GM23338 (cell line): ENCODE measurements around the gene NFATC3. TPM values are rescaled to one million over a fixed set of nuclear protein-coding genes. Genes with fewer than 3 reads are reported as not detected.
"Not testable (repeated sequence)": the region's sequence is repeated elsewhere in the genome, so short reads cannot be mapped to it uniquely, and the experiment has no call there.

Experiments
- ATAC-seq: fragments of 200-7000 bp; cut with Tn5 transposase; 3 replicates; pipeline ENCODE4 v1.9.1; 2020
- DNase-seq: peaks from one replicate; pipeline ENCODE4 v3.0.0-alpha.2; 2015; ENCODE audit warnings: low spot score
- H2AFZ ChIP-seq: fragments of 200-600 bp; sonication (generic); 2 replicates; pipeline ENCODE4 v1.8.0; 2016; ENCODE audit warnings: antibody characterized with exemption, mild to moderate bottlenecking, moderate library complexity
- H3F3A ChIP-seq: fragments of 200-600 bp; sonication (generic); replicated peaks from 2 replicates; pipeline ENCODE4 v1.8.0; 2017; ENCODE audit warnings: antibody characterized with exemption, mixed run types, low read depth
- H3K27ac ChIP-seq: fragments of 200-600 bp; sonication (generic); 2 replicates; pipeline ENCODE4 v1.6.1; 2016; ENCODE audit warnings: low read depth
- H3K27me3 ChIP-seq: fragments of 200-600 bp; sonication (generic); 2 replicates; pipeline ENCODE4 v1.8.0; 2016; ENCODE audit warnings: mild to moderate bottlenecking, mixed run types, moderate library complexity; ENCODE audit not compliant: insufficient read depth
- H3K36me3 ChIP-seq: fragments of 200-600 bp; sonication (generic); 2 replicates; pipeline ENCODE4 v1.8.0; 2016; ENCODE audit warnings: mild to moderate bottlenecking; ENCODE audit not compliant: insufficient read depth
- H3K4me1 ChIP-seq: fragments of 200-600 bp; sonication (generic); 2 replicates; pipeline ENCODE4 v1.8.0; 2016; ENCODE audit warnings: mild to moderate bottlenecking, moderate library complexity; ENCODE audit not compliant: insufficient read depth
- H3K4me2 ChIP-seq: fragments of 200-600 bp; sonication (generic); 2 replicates; pipeline ENCODE4 v1.7.1; 2017; ENCODE audit warnings: mixed run types
- H3K4me3 ChIP-seq: fragments of 200-600 bp; sonication (generic); 2 replicates; pipeline ENCODE4 v1.6.1; 2016; ENCODE audit warnings: mixed run types
- H3K79me2 ChIP-seq: fragments of 200-600 bp; sonication (generic); replicated peaks from 2 replicates; pipeline ENCODE4 v1.8.0; 2017; ENCODE audit warnings: mild to moderate bottlenecking; ENCODE audit not compliant: insufficient read depth
- H3K9me2 ChIP-seq: fragments of 200-600 bp; sonication (generic); 2 replicates; pipeline ENCODE4 v1.8.0; 2017; ENCODE audit not compliant: insufficient read depth
- H4K20me1 ChIP-seq: fragments of 200-600 bp; sonication (generic); replicated peaks from 2 replicates; pipeline ENCODE4 v1.8.0; 2017; ENCODE audit warnings: mild to moderate bottlenecking; ENCODE audit not compliant: insufficient read depth
- H3K27ac Mint-ChIP-seq: 2 replicates; pipeline ENCODE4 v1.8.0; 2020; ENCODE audit warnings: inconsistent platforms, mild to moderate bottlenecking, moderate library complexity, mixed read lengths
- H3K27me3 Mint-ChIP-seq: 3 replicates; pipeline ENCODE4 v1.8.0; 2022; ENCODE audit warnings: low read depth, mild to moderate bottlenecking, moderate library complexity, mixed read lengths, inconsistent platforms; ENCODE audit not compliant: insufficient read depth, poor library complexity
- H3K36me3 Mint-ChIP-seq: 3 replicates; pipeline ENCODE4 v1.8.0; 2021; ENCODE audit warnings: low read depth, mild to moderate bottlenecking, inconsistent platforms, moderate library complexity, mixed read lengths
- H3K4me1 Mint-ChIP-seq: 3 replicates; pipeline ENCODE4 v1.8.0; 2020; ENCODE audit warnings: mild to moderate bottlenecking, inconsistent platforms, mixed read lengths
- H3K4me3 Mint-ChIP-seq: 3 replicates; pipeline ENCODE4 v1.8.0; 2021; ENCODE audit warnings: moderate library complexity, mild to moderate bottlenecking, inconsistent platforms, mixed read lengths
- H3K9me3 Mint-ChIP-seq: 3 replicates; pipeline ENCODE4 v1.8.0; 2020; ENCODE audit warnings: moderate library complexity, mild to moderate bottlenecking, inconsistent platforms, mixed read lengths
- CREB1 ChIP-seq: fragments of 250-450 bp; sonication (Bioruptor Pico); IDR thresholded peaks from 2 replicates; pipeline ENCODE4 v1.5.0; 2020; ENCODE audit warnings: low read depth, mild to moderate bottlenecking, moderate library complexity
- JUNB ChIP-seq: IDR thresholded peaks from one replicate; pipeline ENCODE4 v1.6.1; 2016; ENCODE audit warnings: antibody characterized with exemption; ENCODE audit not compliant: unreplicated experiment
- STAT1 ChIP-seq: IDR thresholded peaks from one replicate; pipeline ENCODE4 v1.6.1; 2016; ENCODE audit warnings: antibody characterized with exemption; ENCODE audit not compliant: unreplicated experiment
- ZNF462 ChIP-seq: fragments of 250-450 bp; sonication (Bioruptor Pico); IDR thresholded peaks from 2 replicates; pipeline ENCODE4 v1.5.0; 2020; ENCODE audit warnings: mild to moderate bottlenecking, moderate library complexity
- polyA plus RNA-seq: library from polyadenylated mRNA; unstranded; fragments of >200 nt; fragmentation: Nextera tagmentation; extraction: Ambion mirVana; gene quantifications from 2 replicates; pipeline ENCODE4 v1.2.1, GENCODE V29; 2016
- total RNA-seq: library from RNA; depleted of rRNA; stranded (reverse); fragments of >200 nt; shearing (Covaris generic); gene quantifications from 2 replicates; pipeline ENCODE4 v1.2.3, GENCODE V29; 2014

NFATC3 gene
- total and polyA plus RNA-seq, 2 experiments from 2014 or later, result 9.2 to 40.9 TPM

GRCh38 chr16:68162413-68162812 lies 77.2 kb downstream of the NFATC3 start (continued):
- TF ChIP-seq ZNF462 (CRISPR knock-in tag) (no peak), JUNB (no peak), STAT1 (no peak)

GRCh38 chr16:68163275-68163674 lies 78.1 kb downstream of the NFATC3 start:
- H3K79me2 ChIP-seq, H4K20me1 ChIP-seq, H3K4me2 ChIP-seq: not testable (repeated sequence)

GRCh38 chr16:68166264-68166663 lies 81.1 kb downstream of the NFATC3 start:
- H3K36me3 ChIP-seq, result peaks cover 11% of the 10 kb centered on the region
- H3K36me3 Mint-ChIP-seq, result peaks cover 37% of the 10 kb centered on the region
- ATAC-seq (no peak), DNase-seq (no peak)
- H3K27ac Mint-ChIP-seq, result no peak overlapping the region
- no peak overlapping the region for H3K4me2 ChIP-seq
- no peaks in the 10 kb centered on the region for H3K79me2 ChIP-seq
- H3K27me3 ChIP-seq, result no peaks in the 10 kb centered on the region
- no peak for TF ChIP-seq CREB1 (CRISPR knock-in tag)
- no peak for TF ChIP-seq JUNB
- H3K9me3 Mint-ChIP-seq, result peaks cover 11% of the 10 kb centered on the region
- H3K4me3 Mint-ChIP-seq, result no peak overlapping the region
- H4K20me1 ChIP-seq, result no peaks in the 10 kb centered on the region; the same call in none of the 2 replicates
- H3K27me3 Mint-ChIP-seq, result no peaks in the 10 kb centered on the region
- H3K9me2 ChIP-seq, result no peaks in the 10 kb centered on the region
- no peak overlapping the region for H2AFZ ChIP-seq
- H3K4me3 ChIP-seq, result no peak overlapping the region
- no peaks in the 10 kb centered on the region for H3K4me1 Mint-ChIP-seq
- no peaks in the 10 kb centered on the region for H3K4me1 ChIP-seq
- H3K27ac ChIP-seq, result no peak overlapping the region
- H3F3A ChIP-seq, result no peaks in the 10 kb centered on the region

More at GRCh38 chr16:68163275-68163674, 78.1 kb downstream of the NFATC3 start:
- not testable (repeated sequence) for H3K4me1 Mint-ChIP-seq, H3K27me3 Mint-ChIP-seq, H3K4me3 Mint-ChIP-seq, H3K4me1 ChIP-seq, H2AFZ ChIP-seq, H3F3A ChIP-seq, H3K4me3 ChIP-seq, H3K27ac ChIP-seq, H3K27ac Mint-ChIP-seq, ATAC-seq, H3K27me3 ChIP-seq, DNase-seq, H3K9me2 ChIP-seq
- H3K36me3 ChIP-seq, result peaks cover 11% of the 10 kb centered on the region
- Mint-ChIP-seq H3K36me3 (peaks cover 44% of the 10 kb centered on the region), H3K9me3 (peaks cover 11% of the 10 kb centered on the region)
